Fibroblast of villous mesenchyme (primary cell): Measurements from ENCODE around the gene ATAD2B. TPM values are rescaled to one million over a fixed set of nuclear protein-coding genes. Genes with fewer than 3 reads are reported as not detected.
A peak's percentile ranks its signal among the peaks of the same experiment; 100 is the strongest.

Source experiments
- DNase-seq: peaks from one replicate; pipeline ENCODE4 v3.0.0-alpha.2; 2010; ENCODE audit warnings: low read depth
- H3K4me3 ChIP-seq: 2 replicates; pipeline ENCODE4 v1.5.1; 2011; ENCODE audit warnings: low read depth, mild to moderate bottlenecking, low read length
- total RNA-seq: library from RNA; depleted of rRNA; stranded (reverse); fragments of >200 nt; gene quantifications from 2 replicates; pipeline ENCODE4 v1.2.3, GENCODE V29; 2012
- TF ChIP-seq, protein P1 (sequence below): IDR thresholded peaks from 2 replicates; pipeline ENCODE4 v1.5.1; 2012; ENCODE audit warnings: low read depth, mild to moderate bottlenecking, low read length; ENCODE audit not compliant: insufficient read depth

ATAD2B gene
- total RNA-seq, 1 donor: 16.0 TPM

- no peak for DNase-seq
- no peak overlapping the region for H3K4me3 ChIP-seq
- TF ChIP-seq, protein P1, sequence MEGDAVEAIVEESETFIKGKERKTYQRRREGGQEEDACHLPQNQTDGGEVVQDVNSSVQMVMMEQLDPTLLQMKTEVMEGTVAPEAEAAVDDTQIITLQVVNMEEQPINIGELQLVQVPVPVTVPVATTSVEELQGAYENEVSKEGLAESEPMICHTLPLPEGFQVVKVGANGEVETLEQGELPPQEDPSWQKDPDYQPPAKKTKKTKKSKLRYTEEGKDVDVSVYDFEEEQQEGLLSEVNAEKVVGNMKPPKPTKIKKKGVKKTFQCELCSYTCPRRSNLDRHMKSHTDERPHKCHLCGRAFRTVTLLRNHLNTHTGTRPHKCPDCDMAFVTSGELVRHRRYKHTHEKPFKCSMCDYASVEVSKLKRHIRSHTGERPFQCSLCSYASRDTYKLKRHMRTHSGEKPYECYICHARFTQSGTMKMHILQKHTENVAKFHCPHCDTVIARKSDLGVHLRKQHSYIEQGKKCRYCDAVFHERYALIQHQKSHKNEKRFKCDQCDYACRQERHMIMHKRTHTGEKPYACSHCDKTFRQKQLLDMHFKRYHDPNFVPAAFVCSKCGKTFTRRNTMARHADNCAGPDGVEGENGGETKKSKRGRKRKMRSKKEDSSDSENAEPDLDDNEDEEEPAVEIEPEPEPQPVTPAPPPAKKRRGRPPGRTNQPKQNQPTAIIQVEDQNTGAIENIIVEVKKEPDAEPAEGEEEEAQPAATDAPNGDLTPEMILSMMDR: no peak
Observed at GRCh38 chr2:23813438-23813837, 113.5 kb downstream of the ATAD2B start.

DNA sequence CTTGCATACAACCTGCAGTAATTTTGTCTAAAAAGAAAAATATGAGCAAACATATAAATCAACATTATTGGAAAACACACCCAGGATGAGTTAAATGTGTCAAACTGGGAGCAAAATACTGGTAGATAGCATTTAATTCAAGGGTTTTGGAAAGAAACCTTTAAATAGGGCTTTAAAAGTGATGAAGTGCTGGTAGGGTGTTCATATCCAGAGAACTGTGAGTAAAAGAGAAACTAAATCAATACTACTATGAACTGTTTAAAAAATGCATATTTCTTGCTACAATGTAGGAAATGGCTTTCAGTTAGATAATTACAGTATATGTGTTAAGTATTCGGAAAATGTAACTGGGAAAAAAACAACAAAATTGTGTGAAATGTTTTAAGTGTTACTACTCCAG lies 117.8 kb downstream of the ATAD2B start:
- no peak overlapping the region for H3K4me3 ChIP-seq
- DNase-seq: no peak
- TF ChIP-seq, protein P1: no peak

DNA sequence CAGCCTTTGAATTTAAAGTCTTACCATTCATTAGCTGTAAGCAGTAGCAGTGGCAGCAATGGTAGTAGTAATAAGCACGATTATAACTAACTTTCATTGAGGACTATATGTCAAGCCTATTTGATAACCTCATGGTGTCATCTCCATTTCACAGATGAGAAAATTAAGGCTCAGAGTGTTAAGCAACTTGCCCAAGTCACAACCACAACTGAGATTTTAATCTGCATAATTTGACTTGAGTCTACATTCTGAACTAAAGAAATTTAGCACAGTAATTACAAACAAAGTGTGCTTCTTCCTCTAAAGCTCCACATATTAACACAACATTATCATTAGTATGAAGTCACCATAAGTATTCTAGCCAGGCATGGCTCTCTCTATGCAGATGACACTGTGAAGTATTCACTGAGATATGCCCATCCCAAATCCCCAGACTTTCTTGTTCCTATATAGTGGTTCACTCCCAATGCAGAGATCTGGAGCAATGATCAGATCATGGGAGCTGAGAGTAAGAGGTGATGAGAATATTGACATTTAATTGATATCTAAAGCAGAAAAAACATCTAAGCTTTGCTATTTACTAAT lies 120.2 kb downstream of the ATAD2B start:
- DNase-seq: no peak

GRCh38 chr2:23806201-23806600 lies 120.7 kb downstream of the ATAD2B start:
- DNase-seq: no peak
- TF ChIP-seq, protein P1: no peak

More for the DNA sequence above, 120.2 kb downstream of the ATAD2B start:
- H3K4me3 ChIP-seq: no peak overlapping the region
- TF ChIP-seq, protein P1: no peak

DNA sequence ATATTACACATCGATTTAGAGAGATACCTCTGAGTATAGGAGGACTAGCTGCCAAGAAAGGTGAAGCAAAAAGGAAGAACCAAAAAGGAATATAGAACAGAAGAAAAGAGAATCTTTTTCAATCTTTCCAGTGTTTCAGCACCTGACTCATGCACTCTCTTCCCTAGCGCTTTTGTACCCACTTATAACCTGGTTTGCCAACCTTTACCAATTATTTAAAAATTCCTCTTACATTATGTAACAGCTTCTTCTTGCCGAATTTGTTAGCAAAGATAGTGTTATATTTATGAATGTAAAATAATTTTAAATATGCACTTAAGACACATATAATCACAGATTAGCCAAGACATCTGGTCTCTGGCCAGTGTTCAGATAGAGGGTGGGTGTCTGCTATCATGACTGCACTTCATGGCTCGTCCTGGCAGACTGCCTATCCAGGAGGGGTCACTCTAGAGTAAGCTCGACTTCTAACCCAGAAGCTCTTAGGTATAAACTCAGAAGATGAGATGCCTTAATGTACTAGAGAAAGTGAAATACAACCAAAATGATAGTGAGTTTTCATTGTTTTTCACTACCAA lies 122.9 kb downstream of the ATAD2B start:
- H3K4me3 ChIP-seq: no peak overlapping the region
- peak; percentile 48 for DNase-seq
- TF ChIP-seq, protein P1: peak; percentile 33

More at GRCh38 chr2:23806201-23806600, 120.7 kb downstream of the ATAD2B start:
- no peak overlapping the region for H3K4me3 ChIP-seq

DNA sequence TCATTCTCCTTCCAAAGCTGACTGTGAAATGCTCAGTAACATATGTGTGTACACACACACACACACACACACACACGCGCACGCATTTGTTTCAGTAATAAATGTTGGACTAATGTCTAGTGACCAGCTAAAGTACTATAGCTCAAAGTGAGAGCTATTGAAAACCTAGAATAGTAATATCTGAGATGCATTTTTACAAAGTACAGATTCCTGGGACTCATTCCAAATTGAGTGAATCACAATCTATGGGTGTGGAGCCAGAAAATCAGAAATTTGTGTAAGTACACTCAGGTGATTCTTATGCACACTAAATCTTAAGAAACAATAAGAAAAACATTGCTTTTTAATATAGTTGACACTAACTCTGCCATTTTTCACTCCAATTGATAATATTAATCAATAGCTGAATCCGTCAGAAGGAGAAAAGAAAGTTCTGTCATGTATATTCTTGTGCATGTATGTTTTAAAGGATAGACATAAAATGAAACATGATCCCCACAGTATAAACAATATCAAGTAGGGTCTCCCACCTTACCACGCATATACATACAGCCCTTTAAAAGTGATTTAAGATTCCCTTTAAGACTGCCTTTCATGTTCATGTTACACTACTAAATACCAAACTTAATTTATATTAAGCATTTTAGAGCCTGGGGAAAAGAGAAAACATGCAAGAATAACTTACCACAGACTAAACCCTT lies 123.5 kb downstream of the ATAD2B start:
- TF ChIP-seq, protein P1: no peak
- H3K4me3 ChIP-seq: no peak overlapping the region
- DNase-seq: peak; percentile 42

DNA sequence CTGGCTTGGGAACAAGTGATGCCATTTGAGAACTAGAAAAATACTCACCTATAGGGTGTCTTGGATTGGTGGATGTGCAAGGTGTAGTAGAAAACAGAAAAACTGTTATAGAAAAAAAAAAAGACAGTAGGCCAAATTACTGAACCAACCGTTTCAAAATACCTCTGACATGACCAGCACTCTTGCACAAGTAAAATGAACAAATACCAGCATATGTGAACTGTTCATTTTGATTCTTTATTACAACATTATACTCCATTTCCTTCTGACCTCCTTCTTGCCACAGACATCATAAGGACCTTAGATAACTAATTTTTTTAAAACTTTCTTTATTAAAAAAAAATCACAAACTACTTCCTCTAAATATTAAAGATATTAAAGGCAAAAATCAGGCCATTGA lies 125.5 kb downstream of the ATAD2B start:
- peak; percentile 57 for DNase-seq

More for the DNA sequence above, 125.5 kb downstream of the ATAD2B start:
- TF ChIP-seq, protein P1: no peak
- no peak overlapping the region for H3K4me3 ChIP-seq
